ENCODE data around the gene ZNF786.
"Not testable (repeated sequence)": the region's sequence is repeated elsewhere in the genome, so short reads cannot be mapped to it uniquely, and the experiment has no call there.

Gene ZNF786

GRCh38 chr7:149090397-149091195, at the start of gene ZNF786:
ZNF786 (minus strand) TSS chr7:149090718; CDS start chr7:149090640, 78 bp downstream.
- peak; percentile 95 for DNase-seq

GRCh38 chr7:149136118-149136517, 45.6 kb upstream of the ZNF786 start:
- no peak for DNase-seq

- DNase-seq, result no peak
These were observed 42.7 kb upstream of the ZNF786 start for GRCh38 chr7:149133028-149133710.

GRCh38 chr7:149130572-149131198, 40.2 kb upstream of the ZNF786 start:
- no peak for DNase-seq

GRCh38 chr7:149126662-149127266, 36.2 kb upstream of the ZNF786 start:
- peak; percentile 80 for DNase-seq

- DNase-seq, result peak; percentile 97
These were observed 35.5 kb upstream of the ZNF786 start, which contains the start of gene ZNF425 for GRCh38 chr7:149125863-149126661. ZNF425 (minus strand) TSS chr7:149126324; CDS start chr7:149126213, 111 bp downstream.

GRCh38 chr7:149125189-149125862, 34.8 kb upstream of the ZNF786 start:
- no peak for DNase-seq

GRCh38 chr7:149109969-149110368, 19.5 kb upstream of the ZNF786 start:
- no peak for DNase-seq

GRCh38 chr7:149104749-149105148, 14.2 kb upstream of the ZNF786 start:
- no peak for DNase-seq

GRCh38 chr7:149104214-149104613, 13.7 kb upstream of the ZNF786 start:
- no peak for DNase-seq

GRCh38 chr7:149103424-149103823, 12.9 kb upstream of the ZNF786 start:
- DNase-seq, result no peak

- no peak for DNase-seq
These were observed 12.1 kb upstream of the ZNF786 start for GRCh38 chr7:149102666-149103065.

GRCh38 chr7:149100821-149101220, 10.3 kb upstream of the ZNF786 start:
- DNase-seq, result no peak

GRCh38 chr7:149099058-149099457, 8.5 kb upstream of the ZNF786 start:
- DNase-seq, result no peak

GRCh38 chr7:149097088-149097487, 6.6 kb upstream of the ZNF786 start:
- DNase-seq, result no peak

- no peak for DNase-seq
These were observed 2.7 kb upstream of the ZNF786 start for GRCh38 chr7:149093228-149093627.

- DNase-seq, result not testable (repeated sequence)
These were observed 1.7 kb upstream of the ZNF786 start for GRCh38 chr7:149092244-149092643.

- no peak for DNase-seq
These were observed 3.1 kb downstream of the ZNF786 start for GRCh38 chr7:149087376-149087775.

GRCh38 chr7:149085866-149086265, 4.7 kb downstream of the ZNF786 start:
- no peak for DNase-seq

GRCh38 chr7:149084407-149084806, 6.1 kb downstream of the ZNF786 start:
- no peak for DNase-seq

- DNase-seq, result no peak
These were observed 8.6 kb downstream of the ZNF786 start for GRCh38 chr7:149081914-149082313.

GRCh38 chr7:149077594-149077993, 12.9 kb downstream of the ZNF786 start:
- DNase-seq, result no peak

Data from activated CD4-positive, alpha-beta T cell treated with anti-CD3 and anti-CD28 coated beads, Interleukin-2, Interleukin-6, amounts not matched to agents 100 ng/mL and 50 ng/mL, durations not matched to agents 16 hours and 8 hours (primary cell).